GM18520 (cell line): ENCODE data around the gene NDST3.

ENCODE experiments used
- ATAC-seq: cut with Tn5 transposase; IDR thresholded peaks from one replicate; pipeline ENCODE4 v1.9.1; 2021; ENCODE audit not compliant: unreplicated experiment

Gene NDST3

GRCh38 chr4:118077767-118078105 lies 43.5 kb downstream of the NDST3 start:
- ATAC-seq = no peak

DNA sequence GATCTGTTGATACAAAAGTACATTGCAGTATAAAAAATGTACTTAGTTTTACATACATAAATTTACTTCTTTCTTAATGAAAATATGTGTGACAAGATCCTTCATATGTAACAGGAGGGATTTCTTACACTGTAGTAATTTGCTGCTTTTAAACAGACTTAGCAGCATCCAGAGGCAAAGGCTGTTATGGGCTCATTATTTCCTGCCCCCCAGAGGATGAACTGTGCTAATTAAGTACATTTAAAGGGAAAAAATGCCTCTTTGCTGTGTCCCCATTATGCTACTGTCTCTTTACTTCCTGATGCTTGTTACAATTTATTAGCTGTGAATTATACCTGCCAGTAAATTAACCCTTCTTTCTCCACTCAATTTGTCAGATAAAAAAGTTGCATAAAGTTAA lies 47.1 kb downstream of the NDST3 start:
- ATAC-seq = no peak

DNA sequence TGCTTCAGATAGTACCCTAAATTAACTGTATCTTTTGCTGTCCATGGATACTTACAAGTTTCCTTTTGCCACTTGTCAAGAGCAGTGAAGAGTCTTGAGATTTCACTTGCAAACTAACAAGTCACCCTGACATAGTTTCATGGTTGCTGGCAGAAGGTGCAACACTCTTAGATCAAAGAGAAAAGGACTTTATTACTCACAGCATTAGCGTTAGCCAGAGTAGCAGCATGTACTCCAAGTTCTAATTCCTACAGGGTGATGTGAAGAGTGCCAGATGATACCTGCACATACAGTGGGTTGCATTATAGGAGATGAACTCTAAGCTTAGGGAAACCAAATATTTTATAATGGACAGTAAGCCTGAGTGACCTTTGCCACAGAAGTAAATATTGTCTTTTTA lies 47.9 kb downstream of the NDST3 start:
- no peak for ATAC-seq

- ATAC-seq = no peak
Measured at GRCh38 chr4:118085700-118086099, 51.4 kb downstream of the NDST3 start.

DNA sequence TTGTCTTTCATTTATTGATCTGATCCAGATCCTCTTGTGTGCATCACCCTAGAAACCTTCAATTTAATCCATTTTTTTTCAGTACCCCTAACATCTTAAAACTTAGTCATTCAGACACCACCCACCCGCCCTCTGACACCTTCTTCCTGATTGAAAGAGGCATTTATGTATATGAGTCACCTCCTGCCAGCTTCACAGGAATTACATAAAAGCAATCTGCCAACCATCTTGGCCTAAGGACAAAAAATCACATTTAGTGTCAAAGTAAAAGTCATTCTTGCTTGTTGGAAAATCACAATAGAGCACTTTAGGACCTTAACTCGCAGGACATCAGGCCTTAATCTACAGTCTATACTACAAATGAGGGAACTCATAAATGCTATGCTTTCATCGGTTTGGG lies 52.1 kb downstream of the NDST3 start:
- no peak for ATAC-seq

DNA sequence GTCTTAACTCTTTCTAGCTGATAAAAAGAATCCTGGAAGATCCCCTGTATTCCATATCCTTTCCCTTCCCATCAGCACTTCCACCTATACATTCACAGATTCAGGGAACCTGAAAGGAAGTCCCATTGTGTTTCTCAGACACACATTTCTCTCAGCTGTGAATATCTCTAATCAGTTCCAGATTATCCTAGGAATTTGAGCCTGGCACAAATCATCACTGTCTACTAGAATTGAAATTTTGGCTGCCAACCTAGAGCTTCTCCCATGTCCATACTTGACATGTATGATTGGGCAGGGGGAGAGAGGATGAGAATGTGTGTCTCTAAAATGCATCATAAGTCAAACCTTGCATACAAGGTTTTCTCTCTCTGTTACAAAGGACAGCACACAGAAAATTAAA lies 53.1 kb downstream of the NDST3 start:
- ATAC-seq = no peak

- ATAC-seq = no peak
Measured at GRCh38 chr4:118099106-118099505, 64.8 kb downstream of the NDST3 start.

DNA sequence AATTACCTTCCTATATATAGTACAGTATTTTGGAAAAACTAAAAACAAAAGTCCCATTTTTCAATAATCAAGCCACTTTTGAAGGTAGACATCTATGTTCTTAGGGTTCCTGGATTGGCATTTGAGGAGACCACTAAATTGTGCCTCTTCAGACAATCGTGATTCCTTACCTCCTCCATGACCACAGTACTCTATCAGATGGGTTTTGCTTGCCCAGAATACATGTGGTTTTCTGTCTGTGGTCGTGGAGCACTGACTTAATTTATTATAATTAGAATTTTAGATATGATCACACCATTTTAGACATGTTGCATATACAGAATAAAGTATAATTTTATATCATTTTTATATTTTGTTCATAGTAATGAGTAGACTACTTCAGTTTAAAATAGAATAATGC lies 67.9 kb downstream of the NDST3 start:
- no peak for ATAC-seq

DNA sequence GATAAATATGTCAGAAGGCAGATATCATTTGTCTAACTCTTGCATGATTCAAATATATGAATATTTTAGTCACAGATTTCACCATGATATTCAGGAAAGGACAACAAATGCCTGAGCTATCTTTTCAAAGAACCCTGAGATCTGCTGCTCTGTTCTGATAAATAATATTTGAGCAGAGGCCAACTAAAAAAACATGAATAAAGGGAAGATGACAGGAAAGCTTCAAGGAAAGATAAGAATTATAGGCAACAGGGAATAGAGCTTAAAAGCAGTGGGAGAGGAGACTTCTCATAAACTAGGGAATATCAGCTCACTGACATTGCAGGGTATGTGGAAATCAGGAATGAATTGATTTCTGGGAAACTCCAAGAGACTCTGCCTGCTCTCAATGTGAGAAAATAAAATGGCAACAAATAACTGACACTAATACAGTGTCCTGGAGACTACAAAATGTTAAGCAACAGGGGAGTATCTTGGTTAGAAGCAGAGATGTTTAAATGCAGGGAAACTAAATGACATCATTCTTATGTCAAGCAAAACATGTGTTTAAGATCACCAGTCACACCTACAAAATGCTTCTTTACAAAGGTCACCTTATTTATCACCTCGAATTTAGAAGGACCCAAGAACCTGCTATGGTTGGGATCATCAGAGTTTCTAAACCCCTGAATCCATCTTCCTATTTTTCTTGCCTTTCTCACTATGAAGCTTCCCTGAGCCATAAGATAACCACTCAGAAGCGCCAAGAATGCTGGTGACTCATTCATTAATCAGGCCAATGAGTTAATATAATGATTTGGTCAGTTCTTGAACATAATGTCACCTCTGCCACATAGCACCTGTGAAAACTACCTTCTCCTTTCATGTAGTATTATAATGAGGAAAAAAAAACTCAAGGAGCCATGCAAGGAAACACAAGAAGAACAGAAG lies 78.1 kb downstream of the NDST3 start:
- ATAC-seq = no peak

GRCh38 chr4:118113220-118113619 lies 78.9 kb downstream of the NDST3 start:
- ATAC-seq = peak; percentile 84

DNA sequence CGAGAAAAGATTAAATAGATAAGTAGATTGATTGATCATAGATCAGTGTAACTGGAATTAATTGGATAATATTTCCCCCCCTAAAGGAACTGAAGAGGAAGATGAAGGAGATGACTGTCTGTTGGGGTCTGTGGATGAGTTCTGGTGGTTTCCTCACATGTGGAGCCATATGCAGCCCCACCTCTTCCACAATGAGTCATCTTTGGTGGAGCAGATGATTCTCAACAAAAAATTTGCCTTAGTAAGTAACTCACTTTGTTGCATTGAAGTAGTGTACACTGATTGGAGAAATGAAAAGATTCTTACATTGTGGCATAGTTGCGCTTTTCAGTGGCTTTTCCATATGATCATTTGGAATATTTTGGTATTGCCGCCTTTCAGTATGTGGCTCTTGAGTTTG lies 80.4 kb downstream of the NDST3 start:
- ATAC-seq = no peak

GRCh38 chr4:118120120-118120760 lies 86.0 kb downstream of the NDST3 start:
- no peak for ATAC-seq

DNA sequence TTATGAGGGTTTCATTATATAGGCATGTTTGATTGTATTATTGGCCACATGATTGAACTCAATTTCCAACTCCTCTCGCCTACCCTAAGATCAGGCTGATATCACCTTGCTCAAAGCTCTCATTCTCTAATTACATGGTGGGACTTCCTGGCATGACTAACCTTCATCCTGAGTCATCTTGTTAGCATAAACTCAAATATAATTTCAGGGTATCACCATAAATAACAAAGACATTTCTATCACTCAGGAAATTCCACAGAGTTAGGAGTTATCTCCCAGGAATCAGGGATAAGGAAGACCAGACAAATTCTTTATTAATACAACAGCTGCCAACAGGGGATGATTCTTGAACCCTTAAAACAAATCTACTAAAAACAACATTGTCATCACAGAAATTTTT lies 90.7 kb downstream of the NDST3 start:
- ATAC-seq = no peak

GRCh38 chr4:118139241-118139640 lies 105.0 kb downstream of the NDST3 start:
- no peak for ATAC-seq

GRCh38 chr4:118141240-118141639 lies 107.0 kb downstream of the NDST3 start:
- no peak for ATAC-seq

GRCh38 chr4:118154649-118155048 lies 120.4 kb downstream of the NDST3 start:
- ATAC-seq = no peak

- ATAC-seq = no peak
Measured at GRCh38 chr4:118155516-118155915, 121.2 kb downstream of the NDST3 start.

GRCh38 chr4:118158763-118159375 lies 124.6 kb downstream of the NDST3 start:
- ATAC-seq = no peak

- no peak for ATAC-seq
Measured at GRCh38 chr4:118167306-118167705, 133.0 kb downstream of the NDST3 start.

GRCh38 chr4:118171381-118171780 lies 137.1 kb downstream of the NDST3 start:
- no peak for ATAC-seq

GRCh38 chr4:118173126-118173525 lies 138.8 kb downstream of the NDST3 start:
- ATAC-seq = no peak
